Activated gamma-delta T cell treated with Interleukin-2 at 50 U/mL for 16 hours (primary cell): ENCODE results near the gene ZFAND3.

ENCODE experiments used
- DNase-seq: peaks from one replicate; pipeline ENCODE4 v3.0.0-alpha.2; 2020

Gene ZFAND3

GRCh38 chr6:37798436-37799262 is 20.9 kb upstream of the ZFAND3 start:
- DNase-seq = no peak

- no peak for DNase-seq
Observed at GRCh38 chr6:37799263-37799644, 20.3 kb upstream of the ZFAND3 start.

- no peak for DNase-seq
Observed at GRCh38 chr6:37800703-37801604, 18.6 kb upstream of the ZFAND3 start.

GRCh38 chr6:37801605-37801940 is 18.0 kb upstream of the ZFAND3 start:
- no peak for DNase-seq

GRCh38 chr6:37802810-37803209 is 16.7 kb upstream of the ZFAND3 start:
- no peak for DNase-seq

GRCh38 chr6:37804586-37804985 is 14.9 kb upstream of the ZFAND3 start:
- no peak for DNase-seq

- DNase-seq = no peak
Observed at GRCh38 chr6:37806213-37806612, 13.3 kb upstream of the ZFAND3 start.

- DNase-seq = no peak
Observed at GRCh38 chr6:37807656-37808055, 11.9 kb upstream of the ZFAND3 start.

GRCh38 chr6:37809197-37809543 is 10.4 kb upstream of the ZFAND3 start:
- DNase-seq = no peak

GRCh38 chr6:37812841-37813240 is 6.7 kb upstream of the ZFAND3 start:
- DNase-seq = no peak

- no peak for DNase-seq
Observed at GRCh38 chr6:37814374-37814773, 5.2 kb upstream of the ZFAND3 start.

GRCh38 chr6:37816599-37817375 is 2.7 kb upstream of the ZFAND3 start:
- no peak for DNase-seq

- DNase-seq = peak; percentile 95
Observed at GRCh38 chr6:37818536-37819176, 871 bp upstream of the ZFAND3 start.

- peak; percentile 31 for DNase-seq
Observed at GRCh38 chr6:37819802-37820717, 533 bp downstream of the ZFAND3 start.

- DNase-seq = no peak
Observed at GRCh38 chr6:37820718-37821079, 1.2 kb downstream of the ZFAND3 start.

- no peak for DNase-seq
Observed at GRCh38 chr6:37821446-37821845, 1.9 kb downstream of the ZFAND3 start.

GRCh38 chr6:37822851-37823682 is 3.5 kb downstream of the ZFAND3 start:
- DNase-seq = no peak

GRCh38 chr6:37824170-37824569 is 4.6 kb downstream of the ZFAND3 start:
- no peak for DNase-seq

GRCh38 chr6:37826188-37826587 is 6.7 kb downstream of the ZFAND3 start:
- DNase-seq = no peak

GRCh38 chr6:37826993-37827392 is 7.5 kb downstream of the ZFAND3 start:
- no peak for DNase-seq
